Measurements from ENCODE around the gene MCAM. TPM values are rescaled to one million over a fixed set of nuclear protein-coding genes. Genes with fewer than 3 reads are reported as not detected.

MCAM gene
- total and polyA plus RNA-seq, 10 of the 15 experiments (the other 5 are each of a cell fraction or from before 2014, with no cell fraction given): 3.1 to 19.7 (median 9.3) TPM

- Histone ChIP-seq H3K36me3 (ENCODE audit: control insufficient read depth in 2 of 2, insufficient read depth in 2 of 2, low read length in 1 of 2) (peaks cover 10 to 37% of the 10 kb centered on the region in 2 experiments), H4K20me1 (ENCODE audit: control insufficient read depth, insufficient read depth) (no peaks in the 10 kb centered on the region), H3K27ac (ENCODE audit: control insufficient read depth, insufficient read depth) (no peak overlapping the region), H3K4me2 (ENCODE audit: control insufficient read depth, insufficient read depth) (no peak overlapping the region), H3K4me3 (no peak overlapping the region), H3K4me1 (ENCODE audit: control insufficient read depth, insufficient read depth, low read length) (no peaks in the 10 kb centered on the region), H3K9me3 (replicated peaks; ENCODE audit: control insufficient read depth, insufficient read depth, low read length) (no peaks in the 10 kb centered on the region), H3K79me2 (ENCODE audit: control insufficient read depth, insufficient read depth, low read length) (no peaks in the 10 kb centered on the region), H3K9ac (ENCODE audit: control insufficient read depth, insufficient read depth, low read length) (no peak overlapping the region), H2AFZ (ENCODE audit: control insufficient read depth, low read depth, low read length) (no peak overlapping the region), H3K27me3 (replicated peaks in 1 of 2; ENCODE audit: control insufficient read depth in 2 of 2, insufficient read depth in 2 of 2, low read length in 1 of 2) (no peaks in the 10 kb centered on the region)
- 100% methylated on average over 2 of the region's 2 CpGs for WGBS (ENCODE audit: insufficient coverage, insufficient replicate concordance, low lambda C conversion rate, missing lambda C conversion rate)
- in situ Hi-C loops (cut with MboI): no loop called here
- TF ChIP-seq MEF2B (IDR thresholded peaks at IDR 0.05; ENCODE audit: partially characterized antibody, poor library complexity, severe bottlenecking) (no peak), SMAD1 (IDR thresholded peaks at IDR 0.05; ENCODE audit: low read depth, partially characterized antibody) (no peak), LARP7 (IDR thresholded peaks at IDR 0.05) (no peak), CBX5 (IDR thresholded peaks at IDR 0.05; ENCODE audit: low read depth) (no peak), NBN (IDR thresholded peaks at IDR 0.05) (no peak), CREB1 (IDR thresholded peaks at IDR 0.05; ENCODE audit: low read depth) (no peak), CBFB (IDR thresholded peaks at IDR 0.05; ENCODE audit: low read depth) (no peak), NR2C1 (IDR thresholded peaks at IDR 0.05) (no peak), KAT2A (conservative IDR thresholded peaks at IDR 0.05; ENCODE audit: control insufficient read depth, low read depth, low read length) (no peak), MYC (IDR thresholded peaks at IDR 0.05; ENCODE audit: insufficient read depth, insufficient read length, insufficient replicate concordance, low read length, severe bottlenecking) (no peak)
- TF ChIP-seq, protein P1, sequence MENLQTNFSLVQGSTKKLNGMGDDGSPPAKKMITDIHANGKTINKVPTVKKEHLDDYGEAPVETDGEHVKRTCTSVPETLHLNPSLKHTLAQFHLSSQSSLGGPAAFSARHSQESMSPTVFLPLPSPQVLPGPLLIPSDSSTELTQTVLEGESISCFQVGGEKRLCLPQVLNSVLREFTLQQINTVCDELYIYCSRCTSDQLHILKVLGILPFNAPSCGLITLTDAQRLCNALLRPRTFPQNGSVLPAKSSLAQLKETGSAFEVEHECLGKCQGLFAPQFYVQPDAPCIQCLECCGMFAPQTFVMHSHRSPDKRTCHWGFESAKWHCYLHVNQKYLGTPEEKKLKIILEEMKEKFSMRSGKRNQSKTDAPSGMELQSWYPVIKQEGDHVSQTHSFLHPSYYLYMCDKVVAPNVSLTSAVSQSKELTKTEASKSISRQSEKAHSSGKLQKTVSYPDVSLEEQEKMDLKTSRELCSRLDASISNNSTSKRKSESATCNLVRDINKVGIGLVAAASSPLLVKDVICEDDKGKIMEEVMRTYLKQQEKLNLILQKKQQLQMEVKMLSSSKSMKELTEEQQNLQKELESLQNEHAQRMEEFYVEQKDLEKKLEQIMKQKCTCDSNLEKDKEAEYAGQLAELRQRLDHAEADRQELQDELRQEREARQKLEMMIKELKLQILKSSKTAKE (IDR thresholded peaks at IDR 0.05; ENCODE audit: low read depth, poor library complexity, severe bottlenecking): no peak
- ATAC-seq (no peak), FAIRE-seq (no peak), DNase-seq (ENCODE audit: low read depth, low spot score) (no peak)
- BruUV-seq (replicated peaks): no TSS peak
- RAD21 ChIA-PET (ENCODE audit: unreplicated experiment): no interaction called here
- CTCF ChIA-PET: interaction anchor here (1.1 to 1.7 kb wide), 2 partner anchors 9 to 11 kb away, joined by 3 to 7 read pairs; no protein-coding TSS in a partner anchor
- POLR2A ChIA-PET: no interaction called here
- SMC1A ChIA-PET (ENCODE audit: uncharacterized antibody, unreplicated experiment): no interaction called here
- intact Hi-C loops (cut with micrococcal nuclease; ENCODE audit: unreplicated experiment): no loop called here
These were observed 18.2 kb downstream of the MCAM start for GRCh38 chr11:119298726-119299125.

Measured in GM12878 (cell line).